IMR-90 (cell line): Measurements from ENCODE around the gene ZNF469. TPM values are rescaled to one million over a fixed set of nuclear protein-coding genes. Genes with fewer than 3 reads are reported as not detected.

Experiments
- ATAC-seq: fragments of 200-7000 bp; cut with Tn5 transposase; 2 replicates; pipeline ENCODE4 v1.9.1; 2020; ENCODE audit warnings: low read depth, mild to moderate bottlenecking, moderate library complexity
- BruUV-seq: library from RNA; stranded (reverse); fragments of 400-500 nt; replicated peaks from 2 replicates; lab custom pipeline; 2021; lab: Mats Ljungman, UMichigan
- CTCF ChIA-PET: fragments of 300-600 bp; formaldehyde crosslinking; extraction: SDS; loops from one replicate; lab custom pipeline; 2021; ENCODE audit warnings: antibody characterized with exemption; lab: Yijun Ruan, JAX
- POLR2A ChIA-PET: fragments of 300-600 bp; sonication (Branson Sonifier 250); formaldehyde crosslinking; loops from one replicate; lab custom pipeline; 2022; ENCODE audit warnings: antibody characterized with exemption; ENCODE audit not compliant: unreplicated experiment; lab: Charles Lee
- DNase-seq: peaks from one replicate; pipeline ENCODE4 v3.0.0; 2013
- H2AFZ ChIP-seq: replicated peaks from 2 replicates; pipeline ENCODE3; 2013; ENCODE audit warnings: low read length, mild to moderate bottlenecking; ENCODE audit not compliant: poor library complexity
- H2AK5ac ChIP-seq: 2 replicates; pipeline ENCODE4 v1.6.1; 2013; ENCODE audit warnings: low read depth, low read length, inconsistent platforms
- H2AK9ac ChIP-seq: replicated peaks from 2 replicates; pipeline ENCODE3; 2013; ENCODE audit warnings: mild to moderate bottlenecking, low read depth, low read length, moderate library complexity; ENCODE audit not compliant: poor library complexity
- H2BK120ac ChIP-seq: 2 replicates; pipeline ENCODE4 v1.6.1; 2013; ENCODE audit warnings: low read depth, low read length, inconsistent platforms
- H2BK15ac ChIP-seq: 3 replicates; pipeline ENCODE4 v1.6.1; 2013; ENCODE audit warnings: low read depth, low read length, inconsistent platforms
- H2BK20ac ChIP-seq: 2 replicates; pipeline ENCODE4 v1.6.1; 2013; ENCODE audit warnings: low read depth, mild to moderate bottlenecking, inconsistent platforms, low read length, moderate library complexity
- H2BK5ac ChIP-seq: 2 replicates; pipeline ENCODE4 v1.6.1; 2013; ENCODE audit warnings: mild to moderate bottlenecking, low read depth, low read length, inconsistent platforms; ENCODE audit not compliant: poor library complexity, severe bottlenecking
- H3K14ac ChIP-seq: replicated peaks from 2 replicates; pipeline ENCODE4 v1.6.1; 2013; ENCODE audit warnings: low read depth, low read length, inconsistent platforms
- H3K18ac ChIP-seq: 2 replicates; pipeline ENCODE4 v1.6.1; 2013; ENCODE audit warnings: low read depth, low read length, control low read depth
- H3K23ac ChIP-seq: 2 replicates; pipeline ENCODE4 v1.6.1; 2013; ENCODE audit warnings: low read depth, low read length, inconsistent platforms
- H3K27ac ChIP-seq: 2 replicates; pipeline ENCODE4 v1.5.1; 2013; ENCODE audit warnings: mild to moderate bottlenecking, control low read depth, low read length; ENCODE audit not compliant: insufficient read depth
- H3K27me3 ChIP-seq: 2 replicates; pipeline ENCODE4 v1.6.1; 2013; ENCODE audit warnings: low read length; ENCODE audit not compliant: control insufficient read depth, insufficient read depth
- H3K36me3 ChIP-seq: 2 replicates; pipeline ENCODE4 v1.6.1; 2013; ENCODE audit warnings: low read length, mixed read lengths; ENCODE audit not compliant: control insufficient read depth, insufficient read depth
- H3K4ac ChIP-seq: 2 replicates; pipeline ENCODE4 v1.6.1; 2013; ENCODE audit warnings: low read depth, low read length, inconsistent platforms
- H3K4me1 ChIP-seq: 2 replicates; pipeline ENCODE4 v1.6.1; 2013; ENCODE audit warnings: low read length, mixed read lengths; ENCODE audit not compliant: control insufficient read depth, insufficient read depth
- H3K4me2 ChIP-seq: 2 replicates; pipeline ENCODE4 v1.6.1; 2013; ENCODE audit warnings: low read depth, mild to moderate bottlenecking, control low read depth, low read length, moderate library complexity
- H3K4me3 ChIP-seq: 2 replicates; pipeline ENCODE4 v1.5.1; 2013; ENCODE audit warnings: low read depth, mild to moderate bottlenecking, control low read depth, low read length, moderate library complexity; ENCODE audit not compliant: insufficient read depth
- H3K56ac ChIP-seq: 2 replicates; pipeline ENCODE4 v1.6.1; 2013; ENCODE audit warnings: low read length, inconsistent platforms; ENCODE audit not compliant: insufficient read depth; ENCODE audit errors: extremely low read depth
- H3K79me1 ChIP-seq, 2 experiments: 2 replicates each; pipeline ENCODE4 v1.6.1; 2013; ENCODE audit warnings: low read length in 2 of 2, inconsistent platforms in 1 of 2, low read depth in 1 of 2
- H3K9ac ChIP-seq: 2 replicates; pipeline ENCODE4 v1.6.1; 2013; ENCODE audit warnings: low read depth, low read length, control low read depth
- H3K9me1 ChIP-seq: 2 replicates; pipeline ENCODE4 v1.6.1; 2013; ENCODE audit warnings: low read length, inconsistent platforms; ENCODE audit not compliant: insufficient read depth
- H3K9me3 ChIP-seq: 2 replicates; pipeline ENCODE4 v1.6.1; 2013; ENCODE audit warnings: low read length; ENCODE audit not compliant: control insufficient read depth, insufficient read depth
- H4K20me1 ChIP-seq: 2 replicates; pipeline ENCODE4 v1.6.1; 2013; ENCODE audit warnings: low read length, inconsistent platforms; ENCODE audit not compliant: insufficient read depth
- H4K5ac ChIP-seq: 2 replicates; pipeline ENCODE4 v1.6.1; 2013; ENCODE audit warnings: mild to moderate bottlenecking, low read depth, low read length, control low read depth
- H4K8ac ChIP-seq, 2 experiments: 2 replicates each; pipeline ENCODE4 v1.6.1; 2013; ENCODE audit warnings: low read depth in 2 of 2, low read length in 2 of 2, control low read depth in 1 of 2, inconsistent platforms in 1 of 2
- H4K91ac ChIP-seq: 2 replicates; pipeline ENCODE4 v1.6.1; 2013; ENCODE audit warnings: low read depth, low read length, inconsistent platforms; ENCODE audit not compliant: insufficient read depth
- BHLHE40 ChIP-seq: fragments of 150-350 bp; IDR thresholded peaks from 2 replicates; pipeline ENCODE4 v1.6.1; 2016; ENCODE audit warnings: mild to moderate bottlenecking, low read depth, low read length
- CEBPB ChIP-seq: IDR thresholded peaks from 2 replicates; pipeline ENCODE4 v1.6.1; 2012; ENCODE audit warnings: low read depth, low read length, improper control_type of control experiment
- CHD1 ChIP-seq: IDR thresholded peaks from 2 replicates; pipeline ENCODE4 v1.6.1; 2012; ENCODE audit warnings: low read depth, low read length, improper control_type of control experiment
- CTCF ChIP-seq: conservative IDR thresholded peaks from 2 replicates; pipeline ENCODE4 v1.5.1; 2012; ENCODE audit warnings: mild to moderate bottlenecking, low read depth, low read length, improper control_type of control experiment
- ELK1 ChIP-seq: fragments of 150-350 bp; IDR thresholded peaks from 2 replicates; pipeline ENCODE4 v1.6.1; 2016; ENCODE audit warnings: low read depth, mild to moderate bottlenecking, low read length, moderate library complexity, borderline replicate concordance
- FOS ChIP-seq: fragments of 150-350 bp; IDR thresholded peaks from 2 replicates; pipeline ENCODE4 v1.6.1; 2016; ENCODE audit warnings: low read depth, low read length
- MAFK ChIP-seq: IDR thresholded peaks from 2 replicates; pipeline ENCODE4 v1.6.1; 2012; ENCODE audit warnings: low read depth, low read length, improper control_type of control experiment
- MAZ ChIP-seq: IDR thresholded peaks from 2 replicates; pipeline ENCODE4 v1.6.1; 2012; ENCODE audit warnings: low read depth, mild to moderate bottlenecking, low read length, improper control_type of control experiment, moderate library complexity, borderline replicate concordance
- MXI1 ChIP-seq: IDR thresholded peaks from 2 replicates; pipeline ENCODE4 v1.6.1; 2012; ENCODE audit warnings: low read depth, mild to moderate bottlenecking, low read length, moderate library complexity, borderline replicate concordance
- NFE2L2 ChIP-seq: fragments of 150-350 bp; IDR thresholded peaks from 2 replicates; pipeline ENCODE4 v1.6.1; 2016; ENCODE audit warnings: low read depth, mild to moderate bottlenecking, low read length
- POLR2A ChIP-seq: IDR thresholded peaks from 2 replicates; pipeline ENCODE4 v1.6.1; 2012; ENCODE audit warnings: mild to moderate bottlenecking, low read depth, low read length
- RAD21 ChIP-seq: IDR thresholded peaks from 2 replicates; pipeline ENCODE4 v1.6.1; 2012; ENCODE audit warnings: low read length, improper control_type of control experiment
- RCOR1 ChIP-seq: IDR thresholded peaks from 2 replicates; pipeline ENCODE4 v1.6.1; 2012; ENCODE audit warnings: mild to moderate bottlenecking, low read length, improper control_type of control experiment; ENCODE audit not compliant: insufficient replicate concordance
- RFX5 ChIP-seq: IDR thresholded peaks from 2 replicates; pipeline ENCODE4 v1.8.0; 2012; ENCODE audit warnings: low read depth, mild to moderate bottlenecking, low read length, moderate library complexity
- SMC3 ChIP-seq: fragments of 150-350 bp; IDR thresholded peaks from 2 replicates; pipeline ENCODE4 v1.6.1; 2016; ENCODE audit warnings: low read depth, mild to moderate bottlenecking, antibody characterized with exemption, low read length, moderate library complexity
- whole genome bisulfite sequencing, 2 experiments: methylation state at CpG; one replicate each; pipeline versions ENCODE4 v1.1.5 to v1.1.7; 2013; ENCODE audit warnings: missing lambda C conversion rate in 2 of 2; ENCODE audit not compliant: insufficient read length in 1 of 2; ENCODE audit errors: extremely low coverage in 2 of 2; 5-methylcytosine and 5-hydroxymethylcytosine counted together
- dilution Hi-C: fragments of 300-500 bp; cut with HindIII; formaldehyde crosslinking; loops from one replicate; pipeline ENCODE4 v1.14.3; 2018; ENCODE audit warnings: low sequenced_read_pairs; ENCODE audit not compliant: unreplicated experiment
- in situ Hi-C: fragments of 300-500 bp; cut with MboI; formaldehyde crosslinking; loops from 3 replicates; pipeline ENCODE4 v1.14.3; 2019; ENCODE audit warnings: low sequenced_read_pairs, inconsistent platforms, mixed read lengths
- intact Hi-C: fragments of 100-400 bp; cut with micrococcal nuclease; formaldehyde crosslinking; loops from 2 replicates; pipeline ENCODE4 v1.10.0; 2022
- polyA plus RNA-seq, 3 experiments: library from polyadenylated mRNA; depleted of rRNA; stranded (reverse); fragments of >200 nt; gene quantifications; 2 replicates each; pipeline ENCODE4 v1.2.3, GENCODE V29; 2012; ENCODE audit warnings: low replicate concordance in 1 of 3
- total RNA-seq: library from RNA; depleted of rRNA; stranded (reverse); fragments of >200 nt; gene quantifications from 2 replicates; pipeline ENCODE4 v1.2.3, GENCODE V29; 2012

The ZNF469 gene
- total and polyA plus RNA-seq, 2 of the 4 experiments (the other 2 are of a cell fraction) = 1.1 to 13.3 TPM

DNA sequence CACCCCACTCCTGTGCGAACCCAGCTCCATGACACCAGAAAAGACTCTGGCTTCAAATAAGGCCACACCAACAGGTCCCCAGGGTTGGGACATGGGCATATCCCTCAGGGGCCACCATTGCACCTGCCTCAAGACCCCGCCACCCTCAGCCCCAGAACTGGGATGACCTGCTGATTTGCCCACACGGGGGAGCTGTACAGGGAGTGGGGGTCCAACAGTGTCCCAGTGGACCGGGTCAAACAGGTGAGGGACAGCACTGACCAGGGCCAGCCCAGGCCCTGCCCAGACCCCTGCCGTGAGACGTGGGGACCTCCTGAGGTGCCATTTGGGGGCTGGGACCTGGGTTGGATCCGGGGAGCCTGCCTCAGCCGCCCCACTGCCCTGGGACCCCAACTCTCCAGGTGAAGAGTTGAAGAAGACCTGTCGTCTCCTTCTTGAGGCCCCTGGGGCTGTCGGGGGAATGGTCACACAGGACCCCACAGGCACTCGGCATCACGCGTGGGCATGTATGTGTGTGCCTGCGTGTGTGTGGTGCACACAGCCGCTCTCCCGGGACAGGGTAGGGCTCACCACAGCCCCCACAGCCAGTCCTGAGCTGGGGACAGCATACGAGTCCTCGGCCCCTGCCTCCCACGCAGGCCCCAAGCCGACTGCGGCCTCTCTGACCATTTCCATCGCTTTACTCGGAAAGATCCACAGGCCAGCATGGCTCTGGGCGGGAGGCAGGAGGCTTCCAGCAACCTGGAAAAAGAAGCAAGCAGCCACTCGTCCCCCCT is 34.2 kb upstream of the ZNF469 start:
- Histone ChIP-seq H3K4ac (no peak overlapping the region), H3K14ac (no peak overlapping the region), H2AK9ac (peak overlapping the region; percentile 55), H3K4me2 (no peak overlapping the region), H3K23ac (no peak overlapping the region), H4K20me1 (no peaks in the 10 kb centered on the region), H2AK5ac (peak overlapping the region; percentile 10; the same call in 1 of the 2 replicates), H3K56ac (no peak overlapping the region), H2BK15ac (no peak overlapping the region), H3K9ac (no peak overlapping the region), H2BK20ac (no peak overlapping the region), H3K79me1 (no peaks in the 10 kb centered on the region), H3K4me3 (no peak overlapping the region), H2BK5ac (no peak overlapping the region), H3K18ac (no peak overlapping the region), H2BK120ac (no peak overlapping the region), H3K36me3 (no peaks in the 10 kb centered on the region), H3K9me1 (peaks cover 9% of the 10 kb centered on the region), H3K4me1 (0 out of 2 replicates have a peak, but pooled peaks cover 2% of the 10 kb centered on the region), H3K27me3 (no peaks in the 10 kb centered on the region), H3K9me3 (peaks cover 4% of the 10 kb centered on the region), H4K5ac (no peak overlapping the region), H2AFZ (peak overlapping the region; percentile 11), H4K91ac (peak overlapping the region; percentile 47; the same call in 1 of the 2 replicates), H3K27ac (no peak overlapping the region), H4K8ac (no peak overlapping the region)
- no TSS peak for BruUV-seq
- ATAC-seq (no peak), DNase-seq (no peak)
- 96% methylated on average over 15 of the region's 25 CpGs; no CpG with 5 or more reads in 1 of the 2 experiments for WGBS, 2 experiments
- ChIA-PET CTCF (no interaction called here), POLR2A (no interaction called here)
- dilution Hi-C loops = no loop called here
- in situ Hi-C loops = no loop called here
- intact Hi-C loops = no loop called here
- TF ChIP-seq RFX5 (no peak), CHD1 (no peak), MAFK (no peak), CEBPB (no peak), NFE2L2 (no peak), MAZ (no peak), MXI1 (no peak), RCOR1 (no peak), FOS (no peak), SMC3 (no peak), POLR2A (no peak), RAD21 (no peak), ELK1 (no peak), BHLHE40 (no peak), CTCF (no peak)
